Astrocyte of the cerebellum (primary cell): ENCODE data around the gene PPIE.

ENCODE experiments used
- DNase-seq: peaks from one replicate; pipeline ENCODE4 v3.0.0-alpha.2; 2011; ENCODE audit warnings: low read depth
- H3K4me3 ChIP-seq: 2 replicates; pipeline ENCODE4 v1.5.1; 2011; ENCODE audit warnings: mild to moderate bottlenecking, low read depth, low read length, moderate library complexity
- in situ Hi-C: cut with HindIII; loops from 2 replicates; pipeline ENCODE4 v1.10.0; 2017; ENCODE audit warnings: low sequenced_read_pairs
- TF ChIP-seq, protein P1 (sequence below): IDR thresholded peaks from 2 replicates; pipeline ENCODE4 v1.5.1; 2012; ENCODE audit warnings: low read length, low read depth, moderate library complexity, mild to moderate bottlenecking; ENCODE audit errors: missing control alignments

PPIE gene

DNA sequence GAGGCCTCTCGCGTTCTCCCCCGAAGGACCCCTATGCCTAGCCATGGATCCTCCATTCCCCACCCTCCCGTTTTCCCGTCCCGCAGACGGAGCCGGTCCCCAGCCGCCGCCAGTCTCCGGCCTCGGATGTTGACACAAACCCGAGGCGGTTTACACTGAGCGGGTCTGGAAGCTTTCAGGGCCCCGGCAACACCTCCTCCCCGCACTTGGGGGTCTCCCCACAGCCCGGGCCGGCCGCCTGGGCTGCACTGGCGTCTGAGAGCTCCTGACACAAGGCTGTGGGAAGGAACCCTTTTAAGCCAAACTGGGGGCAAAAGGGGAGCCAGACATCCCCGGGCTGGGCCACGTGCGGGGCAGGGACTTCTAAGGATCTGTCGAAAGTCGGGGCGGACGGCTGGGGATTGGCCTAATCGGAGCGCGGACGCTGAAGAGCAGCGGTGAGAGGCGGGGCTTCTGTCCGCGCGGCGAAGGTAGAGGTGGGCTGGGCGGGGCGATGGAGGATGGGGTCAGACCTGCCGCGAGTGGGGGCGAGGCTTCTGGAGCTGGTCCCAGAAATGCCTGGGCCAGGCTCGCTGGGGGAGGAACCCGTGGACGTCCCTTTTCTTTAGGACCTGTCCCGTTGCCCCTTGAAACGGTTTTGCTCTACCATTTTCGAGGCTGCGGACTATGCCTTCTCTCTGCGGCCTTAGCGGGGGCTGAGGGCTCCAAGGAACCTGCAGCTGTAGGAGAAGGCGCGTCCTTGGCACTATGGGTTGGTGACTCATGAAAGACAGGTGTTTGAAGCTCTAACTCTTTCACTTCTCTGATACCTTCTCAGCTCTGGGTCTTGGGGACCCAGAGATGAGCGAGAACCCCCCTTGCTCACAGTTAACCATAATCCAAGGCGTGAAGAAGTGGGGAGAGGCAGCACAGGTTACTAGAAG lies 46.3 kb upstream of the PPIE start:
- TF ChIP-seq, protein P1, sequence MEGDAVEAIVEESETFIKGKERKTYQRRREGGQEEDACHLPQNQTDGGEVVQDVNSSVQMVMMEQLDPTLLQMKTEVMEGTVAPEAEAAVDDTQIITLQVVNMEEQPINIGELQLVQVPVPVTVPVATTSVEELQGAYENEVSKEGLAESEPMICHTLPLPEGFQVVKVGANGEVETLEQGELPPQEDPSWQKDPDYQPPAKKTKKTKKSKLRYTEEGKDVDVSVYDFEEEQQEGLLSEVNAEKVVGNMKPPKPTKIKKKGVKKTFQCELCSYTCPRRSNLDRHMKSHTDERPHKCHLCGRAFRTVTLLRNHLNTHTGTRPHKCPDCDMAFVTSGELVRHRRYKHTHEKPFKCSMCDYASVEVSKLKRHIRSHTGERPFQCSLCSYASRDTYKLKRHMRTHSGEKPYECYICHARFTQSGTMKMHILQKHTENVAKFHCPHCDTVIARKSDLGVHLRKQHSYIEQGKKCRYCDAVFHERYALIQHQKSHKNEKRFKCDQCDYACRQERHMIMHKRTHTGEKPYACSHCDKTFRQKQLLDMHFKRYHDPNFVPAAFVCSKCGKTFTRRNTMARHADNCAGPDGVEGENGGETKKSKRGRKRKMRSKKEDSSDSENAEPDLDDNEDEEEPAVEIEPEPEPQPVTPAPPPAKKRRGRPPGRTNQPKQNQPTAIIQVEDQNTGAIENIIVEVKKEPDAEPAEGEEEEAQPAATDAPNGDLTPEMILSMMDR = no peak
- H3K4me3 ChIP-seq = no peak overlapping the region
- in situ Hi-C loops = loop anchor here (5.0 kb wide), 1 partner anchor 45 kb away; the partner anchor contains the start of gene PPIE
- DNase-seq = no peak

DNA sequence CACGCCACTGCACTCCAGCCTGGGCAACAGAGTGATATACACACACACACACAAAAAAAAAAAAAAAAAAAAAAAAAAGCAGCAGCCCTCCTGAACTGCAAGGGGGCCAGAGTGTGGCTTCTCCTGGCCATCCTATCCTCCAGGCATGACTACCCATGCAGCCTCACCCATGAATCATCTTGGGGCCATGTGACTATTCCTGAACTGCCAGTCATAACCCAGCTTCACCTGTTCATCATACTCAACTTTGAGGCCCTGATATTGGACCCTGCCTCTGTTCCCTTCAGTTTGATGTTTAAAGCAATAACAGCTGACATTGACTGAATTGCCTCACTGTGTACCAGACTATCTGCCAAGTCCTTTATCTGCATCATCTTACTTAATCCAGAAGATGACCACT lies 44.7 kb upstream of the PPIE start:
- in situ Hi-C loops = loop anchor here (5.0 kb wide), 1 partner anchor 43 kb away; the partner anchor contains the start of gene PPIE
- TF ChIP-seq, protein P1 = no peak
- no peak overlapping the region for H3K4me3 ChIP-seq
- no peak for DNase-seq

GRCh38 chr1:39695016-39695415 lies 43.7 kb upstream of the PPIE start:
- no peak for DNase-seq
- in situ Hi-C loops = no loop called here
- no peak overlapping the region for H3K4me3 ChIP-seq
- TF ChIP-seq, protein P1 = no peak

- in situ Hi-C loops = no loop called here
- H3K4me3 ChIP-seq = no peak overlapping the region
- no peak for DNase-seq
- TF ChIP-seq, protein P1 = no peak
Measured at GRCh38 chr1:39696448-39696847, 42.2 kb upstream of the PPIE start.

DNA sequence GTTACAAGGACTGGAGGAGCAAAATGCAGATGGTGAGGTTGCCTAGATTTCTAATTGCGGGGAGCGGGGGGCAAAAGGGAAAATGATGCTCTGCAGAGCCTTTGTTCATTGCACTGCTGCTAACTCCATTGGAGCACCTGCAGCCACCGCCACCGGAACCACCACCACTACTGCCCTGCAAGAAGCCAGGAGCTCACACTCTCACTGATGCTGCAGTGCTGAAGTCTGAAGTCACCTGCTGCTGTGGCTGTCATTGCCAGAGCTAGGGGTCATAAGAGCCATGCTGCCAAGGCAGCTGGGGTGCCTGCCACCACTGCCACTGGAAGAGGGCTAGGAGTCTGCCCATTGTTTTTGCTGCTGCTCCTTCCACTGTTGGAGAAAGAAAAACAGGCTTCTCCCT lies 40.1 kb upstream of the PPIE start:
- in situ Hi-C loops = no loop called here
- TF ChIP-seq, protein P1 = no peak

GRCh38 chr1:39699419-39699818 lies 39.3 kb upstream of the PPIE start:
- TF ChIP-seq, protein P1 = peak; percentile 16
- H3K4me3 ChIP-seq = no peak overlapping the region
- in situ Hi-C loops = no loop called here
- no peak for DNase-seq

More for the DNA sequence above, 40.1 kb upstream of the PPIE start:
- H3K4me3 ChIP-seq = no peak overlapping the region
- DNase-seq = no peak
